ENCODE measurements around the gene ELP2. TPM values are rescaled to one million over a fixed set of nuclear protein-coding genes. Genes with fewer than 3 reads are reported as not detected.

ELP2 gene
- total and polyA plus RNA-seq, 4 donors, result 38.1 to 99.3 (median 73.5) TPM

DNA sequence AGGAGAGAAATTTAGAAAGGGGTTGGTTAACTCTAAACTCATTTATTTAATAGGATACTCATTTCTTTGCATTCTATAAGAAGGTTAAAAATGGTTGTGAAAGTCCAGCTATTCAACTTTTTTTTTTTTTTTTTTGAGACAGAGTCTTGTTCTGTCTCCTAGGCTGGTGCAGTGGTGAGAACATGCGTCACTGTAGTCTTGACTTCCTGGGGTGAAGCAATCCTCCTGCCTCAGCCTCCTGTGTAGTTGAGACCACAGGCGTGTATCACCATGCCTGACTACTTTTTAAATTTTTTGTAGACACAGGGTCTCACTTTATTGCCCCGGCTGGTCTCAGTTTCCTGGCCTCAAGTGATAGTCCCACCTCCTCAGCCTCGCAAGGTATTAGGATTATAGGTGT, 11.9 kb downstream of the ELP2 start:
- ATAC-seq (ENCODE audit: low FRiP score) (no peak), DNase-seq (no peak)
- Histone ChIP-seq H3K27me3 (ENCODE audit: control insufficient read depth in 1 of 2, insufficient read depth in 2 of 2, low read length in 1 of 2) (no peaks in the 10 kb centered on the region), H3K4me1 (ENCODE audit: control insufficient read depth in 1 of 2, insufficient read depth in 2 of 2, low read length in 2 of 2) (no peaks in the 10 kb centered on the region), H3K9me3 (ENCODE audit: control insufficient read depth, low read length) (no peaks in the 10 kb centered on the region), H3K36me3 (ENCODE audit: control insufficient read depth in 1 of 2, insufficient read depth in 2 of 2, low read length in 1 of 2) (peaks cover 1 to 8% of the 10 kb centered on the region in 2 donors), H3K4me3 (ENCODE audit: low read length in 2 of 2) (no peak overlapping the region), H3K27ac (ENCODE audit: low read depth in 1 of 2, low read length in 2 of 2) (no peak overlapping the region)
- intact Hi-C loops (cut with DNase I), result no loop called here
- 95 to 97% methylated on average over 4 of the region's 4 CpGs for whole genome bisulfite sequencing, 2 donors

DNA sequence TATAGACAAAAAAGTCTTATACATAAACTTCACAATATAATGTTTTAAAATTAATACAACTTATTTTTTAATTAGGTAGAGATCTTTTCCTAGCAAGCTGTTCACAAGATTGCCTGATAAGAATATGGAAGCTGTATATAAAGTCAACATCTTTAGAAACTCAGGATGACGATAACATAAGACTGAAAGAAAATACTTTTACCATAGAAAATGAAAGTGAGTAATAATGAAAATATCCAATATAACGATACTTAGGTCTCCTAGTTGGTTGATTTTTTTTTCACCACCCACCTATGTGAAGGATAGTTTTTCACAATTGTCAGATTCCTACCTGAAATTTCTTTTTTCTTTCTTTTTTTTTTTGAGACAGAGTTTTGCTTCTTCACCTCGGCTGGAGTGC, 13.1 kb downstream of the ELP2 start:
- H3K27ac ChIP-seq (ENCODE audit: low read depth in 1 of 2, low read length in 2 of 2), result no peak overlapping the region
- no peaks in the 10 kb centered on the region for H3K4me1 ChIP-seq (ENCODE audit: control insufficient read depth in 1 of 2, insufficient read depth in 2 of 2, low read length in 2 of 2)
- WGBS, 2 donors, result 84 to 90% methylated on average over 3 of the region's 3 CpGs
- H3K27me3 ChIP-seq (ENCODE audit: control insufficient read depth in 1 of 2, insufficient read depth in 2 of 2, low read length in 1 of 2), result no peaks in the 10 kb centered on the region
- no peak for DNase-seq
- intact Hi-C loops (cut with DNase I), result no loop called here
- ATAC-seq (ENCODE audit: low FRiP score), result no peak
- no peaks in the 10 kb centered on the region for H3K9me3 ChIP-seq (ENCODE audit: control insufficient read depth, low read length)
- H3K36me3 ChIP-seq (ENCODE audit: control insufficient read depth in 1 of 2, insufficient read depth in 2 of 2, low read length in 1 of 2), result peaks cover 7% of the 10 kb centered on the region in 2 donors
- no peak overlapping the region for H3K4me3 ChIP-seq (ENCODE audit: low read length in 2 of 2)

DNA sequence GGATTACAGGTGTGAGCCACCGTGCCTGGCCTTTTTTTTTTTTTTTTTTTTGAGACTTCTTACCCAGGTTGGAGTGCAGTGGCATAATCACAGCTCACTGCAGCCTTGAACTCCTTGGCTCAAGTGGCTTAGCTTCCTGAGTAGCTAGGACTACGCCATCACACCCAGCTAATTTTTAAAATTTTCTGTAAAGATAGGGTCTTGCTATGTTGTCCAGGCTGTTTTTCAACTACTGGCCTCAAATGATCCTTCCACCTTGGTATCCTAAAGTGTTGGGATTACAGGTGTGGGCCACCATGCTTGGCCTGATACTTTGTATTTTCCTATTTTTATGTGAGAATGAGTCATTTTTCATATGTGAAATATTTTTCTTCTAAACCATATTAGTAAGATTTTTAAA, 13.7 kb downstream of the ELP2 start:
- H3K9me3 ChIP-seq (ENCODE audit: control insufficient read depth, low read length), result no peaks in the 10 kb centered on the region
- no peaks in the 10 kb centered on the region for H3K27me3 ChIP-seq (ENCODE audit: control insufficient read depth in 1 of 2, insufficient read depth in 2 of 2, low read length in 1 of 2)
- DNase-seq, result no peak
- H3K36me3 ChIP-seq (ENCODE audit: control insufficient read depth in 1 of 2, insufficient read depth in 2 of 2, low read length in 1 of 2), result peaks cover 7% of the 10 kb centered on the region in 2 donors
- 95 to 96% methylated on average over 1 of the region's 2 CpGs for WGBS, 2 donors
- intact Hi-C loops (cut with DNase I), result no loop called here
- H3K4me3 ChIP-seq (ENCODE audit: low read length in 2 of 2), result no peak overlapping the region
- H3K4me1 ChIP-seq (ENCODE audit: control insufficient read depth in 1 of 2, insufficient read depth in 2 of 2, low read length in 2 of 2), result no peaks in the 10 kb centered on the region
- ATAC-seq (ENCODE audit: low FRiP score), result no peak
- no peak overlapping the region for H3K27ac ChIP-seq (ENCODE audit: low read depth in 1 of 2, low read length in 2 of 2)

DNA sequence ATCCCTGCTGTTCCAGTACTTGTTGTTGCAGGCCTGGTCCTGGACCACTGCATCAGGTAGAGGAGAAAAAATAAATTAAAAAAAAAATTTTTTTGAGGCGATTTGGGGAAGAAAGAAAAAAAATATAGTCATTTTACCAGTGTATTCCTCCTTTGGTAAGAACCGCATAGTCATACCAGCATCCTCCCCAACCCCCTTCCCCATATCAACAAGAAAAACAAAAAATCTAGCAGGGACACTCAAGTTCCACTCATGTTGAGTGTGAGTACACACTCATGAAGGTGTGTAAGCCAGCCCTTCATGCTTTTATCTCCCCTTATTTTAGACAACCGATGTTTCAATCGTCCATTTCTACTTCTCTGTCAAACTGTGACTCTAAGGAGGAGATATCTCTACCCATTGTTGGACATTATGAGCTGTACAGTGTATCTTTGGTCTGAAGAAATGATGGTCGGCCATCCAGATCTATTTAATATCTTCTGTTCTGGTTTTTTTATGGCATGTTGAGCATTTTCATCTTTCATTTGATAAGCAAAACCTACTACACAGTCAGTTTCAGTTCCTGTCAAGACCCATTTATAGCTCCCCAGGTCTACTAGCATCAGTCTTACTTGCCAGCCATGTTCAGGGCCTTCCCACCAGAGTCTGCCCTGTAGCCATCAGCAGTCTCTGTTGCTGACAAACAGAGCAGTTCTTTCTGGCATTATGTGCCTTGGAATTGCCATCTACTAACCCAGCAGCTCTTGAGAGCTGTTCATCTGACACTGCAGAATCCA, 20.0 kb downstream of the ELP2 start:
- intact Hi-C loops (cut with DNase I), result loop anchor here in 1 of 2 donors (5.0 kb wide), 1 partner anchor 38 kb away; the partner anchor contains the start of gene MOCOS
- Histone ChIP-seq H3K27ac (ENCODE audit: low read depth in 1 of 2, low read length in 2 of 2) (no peak overlapping the region), H3K27me3 (ENCODE audit: control insufficient read depth in 1 of 2, insufficient read depth in 2 of 2, low read length in 1 of 2) (no peaks in the 10 kb centered on the region), H3K4me3 (ENCODE audit: low read length in 2 of 2) (no peak overlapping the region), H3K36me3 (ENCODE audit: control insufficient read depth in 1 of 2, insufficient read depth in 2 of 2, low read length in 1 of 2) (peaks cover 8 to 13% of the 10 kb centered on the region in 2 donors), H3K9me3 (ENCODE audit: control insufficient read depth, low read length) (no peaks in the 10 kb centered on the region), H3K4me1 (ENCODE audit: control insufficient read depth in 1 of 2, insufficient read depth in 2 of 2, low read length in 2 of 2) (no peaks in the 10 kb centered on the region)
- WGBS, 2 donors, result 91 to 92% methylated on average over 5 of the region's 5 CpGs
- DNase-seq (no peak), ATAC-seq (ENCODE audit: low FRiP score) (no peak)

DNA sequence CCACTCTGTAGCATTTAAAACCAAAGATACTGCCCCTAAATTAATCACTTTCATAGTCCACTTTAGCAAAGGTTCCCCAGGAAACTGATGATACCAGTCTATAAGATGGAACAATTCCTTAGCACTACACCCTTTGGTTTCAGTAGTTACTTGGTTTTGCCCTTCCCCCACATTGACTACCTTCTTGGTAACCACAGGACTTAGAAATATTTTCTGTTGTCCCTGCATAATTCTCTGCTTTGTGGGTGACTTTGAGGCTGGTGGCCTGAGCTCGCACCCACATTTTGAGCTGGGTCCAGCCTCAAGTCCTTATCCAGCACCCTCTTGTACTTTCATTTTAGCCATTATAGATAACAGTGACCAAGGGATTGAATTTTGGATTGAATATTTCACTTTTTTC, 23.1 kb downstream of the ELP2 start:
- no peak overlapping the region for H3K4me3 ChIP-seq (ENCODE audit: low read length in 2 of 2)
- H3K4me1 ChIP-seq (ENCODE audit: control insufficient read depth in 1 of 2, insufficient read depth in 2 of 2, low read length in 2 of 2), result no peaks in the 10 kb centered on the region
- H3K27me3 ChIP-seq (ENCODE audit: control insufficient read depth in 1 of 2, insufficient read depth in 2 of 2, low read length in 1 of 2), result no peaks in the 10 kb centered on the region
- ATAC-seq (ENCODE audit: low FRiP score) (no peak), DNase-seq (no peak)
- WGBS, 2 donors, result 90 to 96% methylated on average over 1 of the region's 1 CpG
- intact Hi-C loops (cut with DNase I), result loop anchor here in 1 of 2 donors (5.0 kb wide), 1 partner anchor 35 kb away; the partner anchor contains the start of gene MOCOS
- H3K27ac ChIP-seq (ENCODE audit: low read depth in 1 of 2, low read length in 2 of 2), result no peak overlapping the region
- H3K36me3 ChIP-seq (ENCODE audit: control insufficient read depth in 1 of 2, insufficient read depth in 2 of 2, low read length in 1 of 2), result peaks cover 6 to 10% of the 10 kb centered on the region in 2 donors
- H3K9me3 ChIP-seq (ENCODE audit: control insufficient read depth, low read length), result no peaks in the 10 kb centered on the region

DNA sequence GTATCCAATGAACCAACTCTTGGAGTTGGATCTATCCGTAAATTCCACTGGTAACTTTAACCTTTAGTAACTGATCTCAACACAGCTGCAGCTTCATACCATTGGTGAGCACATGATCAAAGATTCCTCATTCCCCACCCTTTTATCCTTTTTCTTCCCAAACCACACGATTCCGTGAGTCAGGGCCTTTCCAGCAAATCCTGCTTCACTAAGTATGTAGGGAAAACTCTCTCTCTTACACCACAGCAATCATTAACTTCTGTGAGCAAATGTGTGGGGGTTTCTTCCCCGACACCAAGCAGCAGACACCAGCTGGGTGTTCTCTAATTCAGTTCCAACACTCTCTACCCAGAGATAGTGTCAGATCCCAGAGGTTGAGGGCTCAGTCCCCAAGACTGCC, 23.5 kb downstream of the ELP2 start:
- Histone ChIP-seq H3K4me1 (ENCODE audit: control insufficient read depth in 1 of 2, insufficient read depth in 2 of 2, low read length in 2 of 2) (no peaks in the 10 kb centered on the region), H3K27me3 (ENCODE audit: control insufficient read depth in 1 of 2, insufficient read depth in 2 of 2, low read length in 1 of 2) (no peaks in the 10 kb centered on the region), H3K4me3 (ENCODE audit: low read length in 2 of 2) (no peak overlapping the region), H3K27ac (ENCODE audit: low read depth in 1 of 2, low read length in 2 of 2) (peak overlapping the region in 1 of 2 donors; percentile 35), H3K36me3 (ENCODE audit: control insufficient read depth in 1 of 2, insufficient read depth in 2 of 2, low read length in 1 of 2) (peaks cover 6 to 10% of the 10 kb centered on the region in 2 donors), H3K9me3 (ENCODE audit: control insufficient read depth, low read length) (no peaks in the 10 kb centered on the region)
- DNase-seq, result no peak
- no peak for ATAC-seq (ENCODE audit: low FRiP score)
- 65 to 71% methylated on average over 4 of the region's 4 CpGs for WGBS, 2 donors
- intact Hi-C loops (cut with DNase I), result loop anchor here in 1 of 2 donors (5.0 kb wide), 1 partner anchor 34 kb away; the partner anchor contains the start of gene MOCOS

DNA sequence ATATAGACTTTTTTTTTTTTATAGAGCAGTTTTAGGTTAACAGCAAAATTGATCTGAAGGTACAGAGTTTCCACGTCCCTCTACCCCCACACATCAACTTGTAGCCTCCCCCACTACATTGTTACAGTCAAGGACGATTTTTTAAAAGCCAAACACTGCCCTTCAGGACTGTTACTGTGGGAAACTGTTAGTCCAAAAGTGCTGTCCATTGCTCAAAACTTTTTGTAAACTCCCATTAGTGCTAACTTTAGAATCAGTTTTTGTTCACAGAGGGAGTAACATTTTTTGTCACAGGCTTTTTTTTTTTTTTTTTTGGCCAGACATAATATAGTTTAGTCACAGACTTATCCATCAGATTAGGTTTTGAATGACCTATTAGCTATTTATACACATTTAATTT, 24.1 kb downstream of the ELP2 start:
- no peaks in the 10 kb centered on the region for H3K9me3 ChIP-seq (ENCODE audit: control insufficient read depth, low read length)
- H3K4me1 ChIP-seq (ENCODE audit: control insufficient read depth in 1 of 2, insufficient read depth in 2 of 2, low read length in 2 of 2), result no peaks in the 10 kb centered on the region
- H3K27me3 ChIP-seq (ENCODE audit: control insufficient read depth in 1 of 2, insufficient read depth in 2 of 2, low read length in 1 of 2), result no peaks in the 10 kb centered on the region
- 17 to 21% methylated on average over 2 of the region's 2 CpGs for WGBS, 2 donors
- intact Hi-C loops (cut with DNase I), result loop anchor here in 1 of 2 donors (5.0 kb wide), 1 partner anchor 34 kb away; the partner anchor contains the start of gene MOCOS
- H3K27ac ChIP-seq (ENCODE audit: low read depth in 1 of 2, low read length in 2 of 2), result no peak overlapping the region
- DNase-seq (no peak), ATAC-seq (ENCODE audit: low FRiP score) (no peak)
- peaks cover 6 to 9% of the 10 kb centered on the region in 2 donors for H3K36me3 ChIP-seq (ENCODE audit: control insufficient read depth in 1 of 2, insufficient read depth in 2 of 2, low read length in 1 of 2)
- no peak overlapping the region for H3K4me3 ChIP-seq (ENCODE audit: low read length in 2 of 2)

DNA sequence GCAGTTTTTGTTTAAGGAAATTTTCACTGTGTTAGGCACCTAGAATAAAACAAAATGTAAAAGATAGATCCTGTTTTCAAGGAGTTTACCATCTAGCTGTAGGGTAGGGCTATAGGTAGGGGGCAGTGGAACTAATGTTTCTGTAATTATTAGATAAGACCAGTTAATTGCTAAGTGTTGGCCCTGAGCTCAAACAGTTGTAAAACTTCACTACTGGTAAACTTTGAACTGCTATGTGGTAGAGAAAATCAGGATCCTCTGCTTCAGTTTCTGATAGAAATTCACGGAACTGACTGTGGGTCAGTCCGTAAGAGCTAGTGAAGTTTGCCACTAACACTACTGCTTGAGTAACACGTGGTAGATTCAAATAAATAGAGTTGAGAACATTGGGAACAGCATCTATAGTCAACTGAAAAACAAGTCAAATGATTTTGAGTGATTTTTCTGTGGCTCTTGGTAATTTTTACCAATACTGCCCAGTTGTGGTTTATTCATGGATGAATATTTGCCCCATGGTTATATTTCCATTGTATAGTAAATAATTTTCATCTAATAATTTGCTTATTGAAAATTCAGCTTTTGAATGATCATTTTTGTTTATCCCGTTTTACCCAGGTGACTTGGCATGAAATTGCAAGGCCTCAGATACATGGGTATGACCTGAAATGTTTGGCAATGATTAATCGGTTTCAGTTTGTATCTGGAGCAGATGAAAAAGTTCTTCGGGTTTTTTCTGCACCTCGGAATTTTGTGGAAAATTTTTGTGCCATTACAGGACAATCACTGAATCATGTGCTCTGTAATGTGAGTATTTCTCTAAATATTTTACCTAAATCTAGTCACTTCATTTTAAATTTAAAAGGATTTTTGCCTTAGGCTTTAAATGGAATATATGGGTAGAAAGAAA, 26.4 kb downstream of the ELP2 start:
- Histone ChIP-seq H3K36me3 (ENCODE audit: control insufficient read depth in 1 of 2, insufficient read depth in 2 of 2, low read length in 1 of 2) (peaks cover 2 to 3% of the 10 kb centered on the region in 2 donors), H3K4me1 (ENCODE audit: control insufficient read depth in 1 of 2, insufficient read depth in 2 of 2, low read length in 2 of 2) (no peaks in the 10 kb centered on the region), H3K27me3 (ENCODE audit: control insufficient read depth in 1 of 2, insufficient read depth in 2 of 2, low read length in 1 of 2) (no peaks in the 10 kb centered on the region), H3K9me3 (ENCODE audit: control insufficient read depth, low read length) (no peaks in the 10 kb centered on the region), H3K27ac (ENCODE audit: low read depth in 1 of 2, low read length in 2 of 2) (no peak overlapping the region), H3K4me3 (ENCODE audit: low read length in 2 of 2) (no peak overlapping the region)
- DNase-seq (no peak), ATAC-seq (ENCODE audit: low FRiP score) (no peak)
- WGBS, 2 donors, result 89 to 94% methylated on average over 7 of the region's 7 CpGs
- intact Hi-C loops (cut with DNase I), result no loop called here
